ENCODE results near the gene EDRF1.

DNA sequence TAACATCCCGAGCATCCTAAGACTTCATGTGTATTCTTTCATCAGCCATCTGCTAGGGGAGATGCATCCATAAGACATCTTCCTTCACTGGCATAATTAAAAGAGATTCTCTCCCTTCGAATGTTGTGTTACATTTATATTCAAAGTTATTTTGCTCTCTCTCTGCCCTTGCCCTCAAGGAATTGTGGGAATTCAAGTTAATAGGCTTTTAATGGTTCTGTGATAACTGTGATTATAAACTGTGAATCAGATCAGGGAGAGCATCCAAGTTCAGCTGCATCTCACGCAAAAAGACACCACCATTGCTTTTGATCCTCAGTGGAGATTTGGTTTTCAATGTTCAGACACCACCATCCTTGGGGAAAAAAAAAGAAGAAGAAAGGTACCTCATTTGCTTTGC lies 27.3 kb upstream of the EDRF1 start:
- TF ChIP-seq, protein P1, sequence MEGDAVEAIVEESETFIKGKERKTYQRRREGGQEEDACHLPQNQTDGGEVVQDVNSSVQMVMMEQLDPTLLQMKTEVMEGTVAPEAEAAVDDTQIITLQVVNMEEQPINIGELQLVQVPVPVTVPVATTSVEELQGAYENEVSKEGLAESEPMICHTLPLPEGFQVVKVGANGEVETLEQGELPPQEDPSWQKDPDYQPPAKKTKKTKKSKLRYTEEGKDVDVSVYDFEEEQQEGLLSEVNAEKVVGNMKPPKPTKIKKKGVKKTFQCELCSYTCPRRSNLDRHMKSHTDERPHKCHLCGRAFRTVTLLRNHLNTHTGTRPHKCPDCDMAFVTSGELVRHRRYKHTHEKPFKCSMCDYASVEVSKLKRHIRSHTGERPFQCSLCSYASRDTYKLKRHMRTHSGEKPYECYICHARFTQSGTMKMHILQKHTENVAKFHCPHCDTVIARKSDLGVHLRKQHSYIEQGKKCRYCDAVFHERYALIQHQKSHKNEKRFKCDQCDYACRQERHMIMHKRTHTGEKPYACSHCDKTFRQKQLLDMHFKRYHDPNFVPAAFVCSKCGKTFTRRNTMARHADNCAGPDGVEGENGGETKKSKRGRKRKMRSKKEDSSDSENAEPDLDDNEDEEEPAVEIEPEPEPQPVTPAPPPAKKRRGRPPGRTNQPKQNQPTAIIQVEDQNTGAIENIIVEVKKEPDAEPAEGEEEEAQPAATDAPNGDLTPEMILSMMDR (IDR thresholded peaks at IDR 0.05): no peak
- no peak for TF ChIP-seq EP300 (IDR thresholded peaks at IDR 0.05)
